LNCAP (cell line): ENCODE results near the gene SPTBN5.

ENCODE experiments used
- CTCF ChIP-seq: fragments of 450-650 bp; IDR thresholded peaks from 2 replicates; pipeline ENCODE4 v1.5.1; 2017; ENCODE audit warnings: mild to moderate bottlenecking

SPTBN5 gene

DNA sequence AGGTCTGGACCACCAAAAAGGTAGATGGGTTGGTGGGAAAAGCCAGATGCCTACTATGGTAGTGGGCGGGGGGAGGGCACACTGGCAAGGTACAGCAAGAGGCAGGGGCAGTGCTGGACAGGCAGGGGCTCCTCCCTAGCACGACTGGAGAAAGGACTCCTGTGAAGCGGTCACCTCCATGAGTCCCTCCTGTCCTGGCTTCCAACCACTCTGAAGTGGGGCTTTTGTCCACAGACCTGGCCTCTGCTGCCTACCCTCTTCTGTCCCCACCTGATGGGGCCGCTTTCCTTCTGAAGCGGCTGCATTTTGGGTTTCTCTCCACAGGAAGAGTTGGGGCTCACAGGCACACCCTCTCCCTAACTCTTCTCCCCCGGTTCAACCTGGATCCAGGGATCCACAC, 2.7 kb upstream of the SPTBN5 start:
- TF ChIP-seq CTCF = no peak

DNA sequence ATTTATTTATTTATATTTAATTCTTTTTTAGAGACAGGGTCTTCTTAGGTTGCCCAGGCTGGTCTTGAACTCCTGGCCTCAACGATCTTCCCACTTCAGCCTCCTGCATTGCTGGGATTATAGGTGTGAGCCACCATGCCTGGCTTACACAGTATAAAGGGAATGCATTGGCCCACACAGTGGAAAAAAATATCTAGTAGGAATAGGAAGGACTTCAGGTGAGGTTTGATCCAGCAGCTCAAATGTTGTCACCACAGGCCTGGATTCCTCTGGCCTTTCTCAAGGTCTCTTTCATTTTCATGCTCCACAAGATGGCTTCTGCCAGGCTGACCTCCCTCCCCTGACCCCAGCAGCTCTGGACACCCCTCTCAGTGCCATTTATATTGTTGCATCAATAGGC, 2.1 kb upstream of the SPTBN5 start:
- TF ChIP-seq CTCF = no peak

DNA sequence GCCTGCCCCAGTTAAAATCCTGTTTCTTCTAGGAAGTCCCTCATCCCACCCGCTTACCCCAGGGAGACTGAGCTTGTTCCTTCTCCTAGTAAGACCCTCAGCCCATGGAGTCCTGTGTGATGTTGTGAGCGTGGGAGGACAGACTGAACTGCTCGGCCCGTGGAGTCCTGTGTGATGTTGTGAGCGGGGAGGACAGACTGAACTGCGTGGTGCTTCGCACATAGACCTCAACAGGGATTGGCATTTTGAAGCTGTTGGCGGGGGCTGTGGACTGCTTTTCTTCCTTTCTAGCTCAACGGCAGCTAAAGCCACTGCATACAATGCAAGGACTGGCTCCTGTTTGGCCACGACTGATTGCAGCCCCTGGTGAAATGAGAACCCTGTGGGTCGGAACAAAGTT, 1.6 kb upstream of the SPTBN5 start:
- TF ChIP-seq CTCF = no peak

DNA sequence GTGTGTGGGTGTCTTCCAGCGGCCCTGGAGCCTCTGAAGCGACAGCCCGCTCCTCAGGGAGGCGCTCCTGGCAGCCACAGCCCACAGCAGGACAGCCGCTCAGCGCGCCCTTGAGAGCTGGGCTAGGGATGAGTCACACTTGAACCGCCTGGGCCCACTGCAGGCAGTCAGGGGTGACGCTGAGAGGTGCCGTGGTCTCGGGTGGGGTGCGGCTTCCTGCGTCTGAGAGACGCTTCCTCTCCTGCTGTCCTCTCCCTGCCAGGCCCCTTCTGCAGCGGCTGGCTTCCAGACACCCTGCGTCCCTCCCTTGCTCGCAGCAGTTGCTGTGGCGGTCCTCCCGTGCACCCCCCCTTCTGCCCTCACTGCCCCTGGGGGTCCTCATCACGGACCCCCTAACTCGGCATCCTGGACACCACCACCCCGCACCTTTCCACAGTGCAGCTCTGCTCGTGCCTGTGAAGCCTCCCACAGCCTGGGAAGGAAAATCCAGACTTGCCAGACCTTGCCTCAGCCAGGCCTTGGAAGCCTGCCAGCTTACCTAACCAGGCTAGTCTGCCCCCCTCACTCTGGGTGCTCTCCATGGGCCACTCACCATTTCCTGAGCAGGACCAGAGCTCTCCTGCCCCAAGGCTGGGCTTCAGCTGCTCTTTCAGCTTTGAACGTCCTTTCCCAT, 1.1 kb upstream of the SPTBN5 start:
- no peak for TF ChIP-seq CTCF

- TF ChIP-seq CTCF = no peak
These were observed 468 bp upstream of the SPTBN5 start for GRCh38 chr15:41894251-41894790.

- no peak for TF ChIP-seq CTCF
These were observed 1.0 kb downstream of the SPTBN5 start for GRCh38 chr15:41892621-41893421.

DNA sequence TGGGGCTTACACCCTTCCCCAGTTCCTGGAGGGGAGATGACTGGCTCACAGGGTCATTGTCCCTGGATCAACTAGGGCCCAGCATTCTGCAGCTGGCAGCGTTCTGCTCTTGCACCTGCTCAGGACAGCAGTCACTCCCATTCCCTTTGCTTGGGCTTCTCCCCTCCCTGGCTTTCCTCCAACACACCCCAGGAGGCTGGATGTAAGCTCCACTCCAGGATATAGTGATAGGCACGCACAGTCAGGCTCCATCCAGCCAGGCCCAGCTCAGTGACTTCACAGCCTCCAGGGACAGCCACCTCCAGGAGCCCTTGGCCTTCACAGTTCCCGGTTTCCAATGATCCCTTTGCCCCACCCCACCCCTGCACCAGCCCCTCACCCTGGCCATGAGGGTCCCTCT, 1.9 kb downstream of the SPTBN5 start:
- no peak for TF ChIP-seq CTCF
